Esophagus (tissue), 2 donors: ENCODE results near the gene MRPS6. TPM values are rescaled to one million over a fixed set of nuclear protein-coding genes. Genes with fewer than 3 reads are reported as not detected.

ENCODE experiments used
- H3K27ac ChIP-seq, 2 donors: one replicate each; pipeline ENCODE4 v1.5.1; 2013; ENCODE audit warnings: low read depth in 2 of 2, mild to moderate bottlenecking in 2 of 2, inconsistent platforms in 1 of 2, low read length in 1 of 2, moderate library complexity in 1 of 2
- H3K27me3 ChIP-seq, 2 donors: one replicate each; pipeline ENCODE4 v1.6.1; 2013; ENCODE audit warnings: low read length in 2 of 2, control low read depth in 1 of 2, mild to moderate bottlenecking in 1 of 2; ENCODE audit not compliant: insufficient read depth in 2 of 2, control insufficient read depth in 1 of 2
- H3K36me3 ChIP-seq, 2 donors: one replicate each; pipeline ENCODE4 v1.6.1; 2013; ENCODE audit warnings: low read length in 1 of 2; ENCODE audit not compliant: control insufficient read depth in 2 of 2, insufficient read depth in 2 of 2
- H3K4me1 ChIP-seq, 2 donors: one replicate each; pipeline ENCODE4 v1.6.1; 2013; ENCODE audit warnings: low read length in 1 of 2; ENCODE audit not compliant: control insufficient read depth in 2 of 2, insufficient read depth in 2 of 2
- H3K4me3 ChIP-seq, 2 donors: one replicate each; pipeline ENCODE4 v1.5.1; 2013; ENCODE audit warnings: low read length in 2 of 2, mild to moderate bottlenecking in 2 of 2, low read depth in 1 of 2, moderate library complexity in 1 of 2
- H3K9me3 ChIP-seq, 2 donors: one replicate each; pipeline ENCODE4 v1.6.1; 2013; ENCODE audit warnings: mild to moderate bottlenecking in 2 of 2, low read depth in 1 of 2, low read length in 1 of 2, moderate library complexity in 1 of 2; ENCODE audit not compliant: control insufficient read depth in 2 of 2, insufficient read depth in 1 of 2
- WGBS, 2 donors: extraction: QIAGEN DNeasy Blood & Tissue Kit; methylation state at CpG; one replicate each; pipeline ENCODE4 v1.1.7; 2013; 5-methylcytosine and 5-hydroxymethylcytosine counted together
- polyA plus RNA-seq, 2 donors: library from polyadenylated mRNA; stranded (reverse); fragments of 200-250 nt; gene quantifications; one replicate each; pipeline ENCODE4 v1.2.3, GENCODE V29; 2013
- donor health status: healthy with polysubstance abuse.
- donor health status: Bipolar disorder and iron deficiency.

The MRPS6 gene
- polyA plus RNA-seq, 2 donors, result 24.3 to 37.8 TPM

DNA sequence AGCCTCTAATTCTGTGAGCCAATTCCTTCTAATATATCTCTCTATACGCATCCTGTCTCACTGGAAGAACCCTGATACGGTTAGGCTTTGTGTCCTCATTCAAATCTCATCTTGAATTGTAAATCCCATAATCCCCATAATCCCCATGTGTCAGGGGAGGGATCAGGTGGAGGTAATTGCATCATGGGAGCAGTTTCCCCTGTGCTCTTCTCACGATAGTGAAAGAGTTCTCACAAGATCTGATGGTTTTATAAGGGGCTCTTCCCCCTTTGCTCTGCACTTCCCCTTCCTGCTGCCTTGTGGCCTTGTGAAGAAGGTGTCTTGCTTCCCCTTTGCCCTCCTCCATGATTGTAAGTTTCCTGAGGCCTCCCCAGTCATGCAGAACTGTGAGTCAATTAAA lies 116.1 kb downstream of the MRPS6 start:
- H3K4me1 ChIP-seq, result no peaks in the 10 kb centered on the region
- 63 to 70% methylated on average over 3 of the region's 3 CpGs for WGBS, 2 donors
- H3K36me3 ChIP-seq, result no peaks in the 10 kb centered on the region

GRCh38 chr21:34190576-34191321 lies 117.4 kb downstream of the MRPS6 start:
- H3K27me3 ChIP-seq, result no peaks in the 10 kb centered on the region
- H3K36me3 ChIP-seq, result no peaks in the 10 kb centered on the region
- H3K4me1 ChIP-seq, result no peaks in the 10 kb centered on the region
- H3K27ac ChIP-seq, result no peak overlapping the region
- H3K9me3 ChIP-seq, result no peaks in the 10 kb centered on the region
- no peak overlapping the region for H3K4me3 ChIP-seq
- WGBS, 2 donors, result 73 to 75% methylated on average over 7 of the region's 7 CpGs

More for the DNA sequence above, 116.1 kb downstream of the MRPS6 start:
- Histone ChIP-seq H3K4me3 (no peak overlapping the region), H3K27me3 (no peaks in the 10 kb centered on the region), H3K27ac (no peak overlapping the region), H3K9me3 (no peaks in the 10 kb centered on the region)

- H3K9me3 ChIP-seq, result no peaks in the 10 kb centered on the region
- H3K36me3 ChIP-seq, result no peaks in the 10 kb centered on the region
- WGBS, 2 donors, result 91 to 96% methylated on average over 1 of the region's 1 CpG
- no peaks in the 10 kb centered on the region for H3K27me3 ChIP-seq
- no peak overlapping the region for H3K27ac ChIP-seq
- no peaks in the 10 kb centered on the region for H3K4me1 ChIP-seq
- no peak overlapping the region for H3K4me3 ChIP-seq
Measured at GRCh38 chr21:34191876-34192275, 118.5 kb downstream of the MRPS6 start.

Other genes with a start within 250 kb of the MRPS6 start
- gene ATP5PO, start 157.8 kb upstream of the MRPS6 start, polyA plus RNA-seq, result 100 to 1,000 TPM; 246 to 329 TPM
- gene SLC5A3, start within 50 bp of the MRPS6 start, polyA plus RNA-seq, result 1 to 10 TPM; 1.4 to 1.6 TPM